NCI-H1105 treated with DMSO at 0.1 percent for 48 hours (cell line): ENCODE results near the gene SOX5.
"Not testable (repeated sequence)": the region's sequence is repeated elsewhere in the genome, so short reads cannot be mapped to it uniquely, and the experiment has no call there.

Experiments
- DNase-seq: peaks from one replicate; lab custom pipeline; 2025; lab: John Stamatoyannopoulos, UW

Gene SOX5

DNA sequence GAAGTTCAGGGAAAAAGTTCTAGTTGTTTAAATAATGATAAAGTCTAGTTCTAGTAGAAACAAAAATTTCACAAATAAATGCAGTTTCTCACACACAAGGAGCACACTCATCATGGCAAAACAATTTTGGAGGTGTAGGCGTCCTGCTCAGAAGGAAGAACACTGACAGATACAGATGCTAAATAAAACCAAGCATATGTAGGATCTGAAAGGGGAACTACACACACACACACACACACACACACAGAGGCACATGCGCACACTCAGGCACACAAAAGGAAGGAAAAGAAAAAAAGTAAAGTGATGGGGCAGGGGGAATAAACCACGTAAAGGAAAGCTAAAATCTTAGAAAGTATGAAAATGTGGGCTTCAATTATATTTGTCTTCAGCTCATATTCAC is 117.7 kb downstream of the SOX5 start:
- DNase-seq = no peak

DNA sequence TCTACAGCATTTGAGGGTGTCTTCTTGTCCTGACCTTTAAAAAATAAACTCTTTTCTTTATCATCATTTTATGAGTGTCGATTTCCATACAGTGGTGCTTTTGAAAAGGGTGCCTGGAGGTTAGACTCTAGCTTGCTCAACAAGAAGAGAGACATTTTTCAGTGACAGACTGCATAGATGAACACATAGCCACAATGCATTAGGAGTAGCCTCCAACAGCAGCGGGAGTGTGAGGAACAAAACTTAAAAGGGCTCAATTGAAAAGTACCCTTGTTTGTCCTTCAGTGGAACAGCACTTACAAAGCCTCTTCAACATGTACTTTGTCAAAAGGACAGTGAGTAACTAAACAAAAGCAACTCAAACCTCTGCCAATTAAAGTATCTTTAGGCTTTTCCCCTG is 119.3 kb downstream of the SOX5 start:
- no peak for DNase-seq

DNA sequence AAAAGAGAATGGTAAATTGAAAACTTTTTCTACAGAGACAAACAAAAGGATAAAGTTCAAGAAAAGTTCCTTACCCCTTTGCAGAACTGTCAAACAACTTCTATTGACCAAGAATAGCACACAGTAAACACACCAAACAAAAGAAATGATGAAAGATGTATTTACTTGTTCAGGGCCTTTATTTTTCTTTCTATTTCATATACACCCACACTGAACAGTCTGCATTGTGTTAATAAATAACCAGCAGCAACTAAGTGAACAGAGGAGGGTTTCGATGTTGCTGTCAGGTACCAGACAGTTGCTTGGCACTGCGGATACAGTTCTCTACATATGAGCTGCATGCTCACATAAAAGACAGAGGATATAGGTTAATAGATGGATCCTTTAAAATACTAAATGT is 122.1 kb downstream of the SOX5 start:
- DNase-seq = no peak

DNA sequence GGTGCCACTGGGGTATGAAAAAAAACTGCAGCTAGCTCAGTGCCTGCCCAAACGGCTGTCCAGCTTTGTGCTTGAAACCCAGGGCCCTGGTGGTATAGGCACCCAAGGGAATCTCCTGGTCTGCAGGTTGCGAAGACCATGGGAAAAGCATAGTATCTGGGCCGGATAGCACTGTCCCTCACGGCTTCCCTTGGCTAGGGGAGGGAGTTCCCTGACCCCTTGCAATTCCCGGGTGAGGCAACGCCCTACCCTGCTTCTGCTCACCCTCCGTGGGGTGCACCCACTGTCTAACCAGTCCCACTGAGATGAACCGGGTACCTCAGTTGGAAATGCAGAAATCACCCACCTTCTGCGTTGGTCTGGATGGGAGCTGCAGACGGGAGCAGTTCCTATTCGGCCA is 124.3 kb downstream of the SOX5 start:
- DNase-seq = not testable (repeated sequence)

DNA sequence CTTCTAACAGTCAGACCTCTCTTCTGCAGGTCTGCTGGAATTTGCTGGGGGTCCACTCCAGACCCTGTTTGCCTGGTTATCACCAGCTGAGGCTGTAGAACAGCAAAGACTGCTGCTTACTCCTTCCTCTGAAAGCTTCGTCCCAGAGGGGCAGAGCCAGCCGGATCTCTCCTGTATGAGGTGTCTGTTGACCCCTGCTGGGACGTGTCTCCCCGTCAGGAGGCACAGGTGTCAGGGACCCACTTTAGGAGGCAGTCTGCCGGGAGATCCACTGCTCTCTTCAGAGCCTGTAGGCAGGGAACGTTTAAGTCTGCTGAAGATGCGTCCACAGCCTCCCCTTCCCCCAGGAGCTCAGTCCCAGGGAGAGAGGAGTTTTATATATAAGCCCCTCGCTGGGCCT is 125.1 kb downstream of the SOX5 start:
- DNase-seq = no peak

DNA sequence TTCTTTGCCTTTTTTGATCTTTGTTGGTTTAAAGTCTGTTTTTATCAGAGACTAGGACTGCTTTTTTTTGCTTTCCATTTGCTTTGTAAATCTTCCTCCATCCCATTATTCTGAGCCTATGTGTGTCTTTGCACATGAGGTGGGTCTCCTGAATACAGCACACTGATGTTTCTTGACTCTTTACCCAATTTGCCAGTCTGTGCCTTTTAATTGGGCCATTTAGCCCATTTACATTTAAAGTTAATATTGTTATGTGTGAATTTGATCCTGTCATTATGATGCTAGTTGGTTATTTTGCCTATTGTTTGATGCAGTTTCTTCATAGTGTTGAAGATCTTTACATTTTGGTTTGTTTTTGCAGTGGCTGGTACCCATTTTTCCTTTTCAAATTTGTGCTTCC is 126.6 kb downstream of the SOX5 start:
- DNase-seq = not testable (repeated sequence)

DNA sequence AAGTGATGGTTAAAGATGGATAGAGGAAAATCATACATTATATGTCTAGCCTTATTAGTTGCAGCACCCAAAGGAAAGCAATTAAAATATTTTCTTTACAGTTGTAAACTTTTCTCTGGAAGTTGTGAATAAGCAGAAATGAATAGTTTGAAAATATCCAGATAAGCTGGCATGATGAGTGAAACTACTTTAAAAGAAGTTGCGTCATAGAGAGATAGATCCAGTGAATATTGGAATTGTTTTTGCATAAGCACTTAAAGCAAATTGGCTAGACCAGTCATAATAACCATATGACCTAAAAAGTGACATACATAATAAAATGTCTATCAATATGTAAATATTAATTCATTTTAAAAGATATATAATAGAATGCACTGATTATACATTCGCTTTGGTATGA is 132.1 kb downstream of the SOX5 start:
- no peak for DNase-seq

DNA sequence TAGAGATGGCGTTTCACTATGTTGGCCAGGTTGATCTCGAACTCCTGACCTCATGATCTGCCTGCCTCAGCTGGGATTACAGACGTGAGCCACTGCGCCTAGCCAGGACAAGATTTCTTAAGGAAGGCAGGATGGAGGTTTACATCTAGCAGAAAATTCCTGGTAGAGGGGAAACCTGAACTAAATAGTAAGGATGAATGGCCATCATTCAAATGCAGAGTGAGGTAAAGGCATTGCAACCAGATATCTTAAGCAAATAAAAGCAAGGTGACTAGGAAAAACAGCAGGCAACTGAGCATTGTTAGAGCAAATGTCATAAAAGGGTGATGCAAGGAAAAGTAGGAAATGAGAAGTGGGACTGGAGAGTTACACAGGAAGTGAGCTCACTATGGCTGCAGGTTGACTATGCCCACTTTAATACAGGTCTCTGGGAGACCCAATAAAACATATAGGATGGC is 133.0 kb downstream of the SOX5 start:
- DNase-seq = no peak

DNA sequence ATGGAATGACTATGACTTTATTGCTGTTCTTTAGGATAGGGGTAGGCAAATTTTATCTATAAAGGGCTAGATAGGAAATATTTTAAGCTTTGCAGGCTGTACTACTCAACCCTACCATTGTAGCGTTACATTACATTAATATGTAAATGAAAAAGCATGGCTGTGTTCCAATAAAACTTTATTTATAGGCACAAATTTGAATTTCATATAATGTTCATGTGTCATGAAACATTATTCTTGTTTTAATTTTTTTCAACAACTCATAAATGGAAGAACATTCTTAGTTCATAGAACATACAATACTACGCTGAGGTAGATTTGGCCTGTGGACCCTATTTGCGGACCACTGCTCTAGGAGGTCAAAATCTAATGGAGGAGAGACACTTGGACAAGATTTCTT is 133.7 kb downstream of the SOX5 start:
- DNase-seq = no peak

DNA sequence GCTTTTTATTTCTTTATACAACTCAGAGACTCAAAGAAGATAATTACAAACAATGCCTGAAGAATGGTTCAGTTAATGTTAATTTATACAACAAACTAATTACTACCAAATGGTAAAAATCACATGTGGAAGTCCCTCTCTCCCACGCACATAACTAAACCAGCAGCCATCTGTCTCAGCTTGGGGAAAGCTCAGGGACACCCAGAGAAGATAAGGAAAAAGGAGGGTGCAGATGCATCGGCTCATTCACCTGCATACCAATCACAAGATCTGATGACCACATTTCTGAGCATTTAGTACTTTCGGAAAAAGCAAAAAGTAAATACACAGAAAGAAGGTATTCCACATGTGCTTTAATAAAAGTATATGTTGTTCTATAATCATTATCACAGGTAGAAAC is 136.3 kb downstream of the SOX5 start:
- DNase-seq = no peak

DNA sequence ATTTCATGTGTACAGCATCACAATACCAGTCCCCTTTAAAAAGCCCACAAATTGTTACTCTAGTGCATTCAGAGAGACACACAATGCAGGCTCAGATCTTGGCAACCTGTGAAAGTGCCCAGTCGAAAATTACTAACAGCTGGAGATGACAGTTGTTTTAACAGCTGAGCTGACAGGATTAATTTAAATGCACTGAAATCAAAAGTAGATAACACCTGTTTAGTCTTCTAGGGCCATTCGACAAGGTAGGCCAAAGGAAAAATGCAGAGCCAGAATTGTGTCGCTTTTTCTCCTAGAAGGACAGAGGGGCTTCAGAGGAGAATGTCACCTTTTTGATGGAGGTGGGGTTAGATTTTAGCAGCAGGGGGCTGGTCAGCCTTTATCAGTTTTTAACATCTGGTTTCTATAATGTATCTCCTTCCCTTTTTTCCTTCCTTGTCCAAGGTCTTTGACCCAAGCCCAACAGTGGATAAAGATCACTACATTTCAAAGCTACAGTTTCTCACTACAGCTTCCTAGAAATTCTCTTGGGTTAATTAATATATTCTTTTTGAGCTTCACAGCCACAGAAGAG is 139.1 kb downstream of the SOX5 start:
- peak; percentile 68 for DNase-seq

DNA sequence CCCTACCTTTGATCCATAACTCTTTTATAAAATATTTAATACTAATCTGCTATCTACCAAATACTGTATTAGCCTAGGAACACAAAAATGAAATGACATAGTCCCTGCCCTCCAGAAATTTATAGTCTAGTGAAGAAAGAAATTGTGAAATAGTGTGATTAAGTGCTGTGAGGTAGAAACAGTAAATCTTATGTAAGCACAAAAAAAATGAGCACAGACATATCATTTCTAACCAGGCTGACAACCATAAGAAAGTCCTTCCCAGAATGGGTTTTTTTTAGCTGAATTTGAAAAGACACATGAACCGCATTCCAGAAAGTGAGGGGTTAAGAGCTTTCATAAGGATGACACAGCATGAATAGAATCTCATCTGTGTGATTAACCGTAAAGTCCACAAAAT is 145.9 kb downstream of the SOX5 start:
- no peak for DNase-seq

DNA sequence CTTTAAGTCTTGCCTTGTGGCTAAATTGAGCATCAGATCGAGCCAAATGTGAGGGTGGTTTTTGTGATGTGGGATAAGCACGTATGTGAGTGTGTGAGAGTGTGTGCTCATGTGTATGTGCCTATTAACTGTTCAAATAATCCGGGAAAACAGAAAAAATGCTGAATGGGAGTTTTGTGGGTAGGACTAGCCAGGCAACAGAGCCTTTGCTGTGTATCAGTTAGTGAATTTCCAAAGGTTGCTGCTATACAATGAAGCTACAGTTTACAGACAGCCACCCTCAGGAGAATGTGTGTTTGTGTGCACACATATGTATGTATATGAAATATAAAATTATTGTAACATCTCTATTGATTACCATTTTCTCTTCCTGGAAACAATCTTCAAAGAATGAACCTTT is 154.0 kb downstream of the SOX5 start:
- no peak for DNase-seq

DNA sequence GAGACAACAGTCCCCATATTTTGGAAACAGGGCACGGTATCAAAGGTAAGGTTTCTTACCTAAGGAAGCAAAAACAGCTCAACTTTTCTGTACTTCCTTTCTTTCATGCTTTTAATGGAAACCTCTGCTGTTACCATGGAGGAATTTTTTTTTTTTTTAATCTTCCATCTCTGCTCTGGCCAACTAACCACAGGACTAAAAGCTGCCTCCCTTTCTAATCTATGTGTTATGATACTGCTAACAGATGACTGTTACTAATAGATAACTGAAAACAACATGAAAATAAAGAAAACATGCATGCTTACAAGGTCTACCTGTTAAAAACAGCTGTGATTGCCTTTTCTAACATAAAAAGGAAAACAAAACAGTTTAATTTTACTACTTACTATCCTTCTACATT is 168.4 kb downstream of the SOX5 start:
- no peak for DNase-seq

DNA sequence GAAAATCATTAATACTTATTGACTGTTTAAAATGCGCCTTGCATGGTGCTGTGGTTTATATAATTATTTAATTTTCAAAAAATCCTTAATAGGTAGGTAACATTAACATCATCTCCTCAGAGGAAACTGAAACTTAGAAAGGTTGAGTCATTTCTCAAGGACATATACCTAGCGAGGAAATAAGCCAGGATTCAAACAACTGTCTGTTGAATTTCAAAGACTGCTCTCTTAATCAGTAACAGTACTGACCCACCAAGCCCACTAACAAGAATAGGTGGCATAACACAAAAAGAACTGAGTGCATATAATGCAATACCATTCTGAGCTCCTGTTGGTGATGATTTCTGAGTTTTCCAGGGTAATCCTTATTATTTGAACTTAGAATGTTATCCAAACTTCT is 174.3 kb downstream of the SOX5 start:
- DNase-seq = no peak

DNA sequence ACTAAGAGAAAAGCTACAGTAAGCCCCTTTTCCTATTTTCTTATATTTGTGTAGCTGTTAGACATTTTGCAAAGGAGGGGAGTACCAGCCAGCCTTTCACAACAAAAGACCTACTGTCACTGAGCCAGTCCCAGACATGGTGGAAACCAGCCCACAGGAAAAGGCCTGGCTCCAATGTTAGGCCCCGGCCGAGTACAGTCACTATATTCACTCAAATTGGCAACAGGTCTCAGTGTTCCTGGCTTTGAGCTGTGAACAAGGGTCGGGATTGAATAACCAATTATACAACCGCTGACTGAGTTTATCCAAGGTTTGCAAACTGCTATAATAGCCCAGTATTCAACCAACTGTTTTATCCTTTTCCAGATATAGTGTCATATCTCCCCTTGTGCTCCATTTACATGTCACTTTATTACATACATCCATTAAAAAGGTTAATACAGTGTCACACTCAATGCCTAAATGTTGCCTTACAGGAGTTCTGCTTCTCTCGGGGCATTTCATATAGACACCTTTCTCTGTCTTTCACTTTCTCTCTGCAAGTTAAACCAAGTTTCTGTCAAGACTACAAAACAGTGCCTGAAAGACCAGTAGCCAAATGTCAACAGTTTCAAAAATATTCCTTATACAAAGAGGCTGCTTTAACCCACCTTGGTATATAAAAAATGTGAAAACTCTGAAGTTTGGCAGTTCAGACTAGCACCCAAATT is 178.1 kb downstream of the SOX5 start:
- DNase-seq = no peak

DNA sequence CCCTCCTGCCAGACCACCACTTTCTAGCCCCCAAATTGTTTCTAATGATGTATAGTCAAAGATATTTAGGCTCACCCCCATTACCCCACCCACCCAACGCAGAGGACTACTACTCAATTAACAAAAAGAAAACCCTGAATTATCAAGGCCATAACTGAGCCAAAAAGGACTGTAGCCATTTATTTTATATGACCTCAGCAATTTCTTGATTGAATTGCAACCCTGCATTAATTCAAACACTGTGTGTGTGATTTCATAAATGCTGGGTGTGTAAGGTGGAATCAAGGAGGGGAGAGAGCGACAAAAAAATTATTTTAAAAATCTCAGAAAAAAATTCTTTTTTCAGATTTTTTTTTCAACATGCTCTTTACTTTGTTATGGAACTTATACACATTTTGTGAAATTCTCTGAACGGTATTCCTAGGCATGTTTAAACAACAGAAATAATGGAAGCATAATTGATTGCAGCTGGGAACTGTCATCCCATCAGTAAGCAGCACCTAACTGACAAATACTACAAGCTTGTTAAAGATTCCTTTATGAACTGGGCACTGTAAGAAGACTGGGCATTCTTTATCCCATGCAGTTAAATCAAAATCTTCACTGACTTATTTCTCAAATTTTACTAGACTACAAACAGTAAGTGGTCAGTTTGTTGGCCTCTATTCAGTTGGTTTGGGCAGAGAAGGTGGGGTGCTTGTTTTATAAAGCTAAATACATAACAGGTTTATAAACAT is 179.1 kb downstream of the SOX5 start:
- DNase-seq = no peak

DNA sequence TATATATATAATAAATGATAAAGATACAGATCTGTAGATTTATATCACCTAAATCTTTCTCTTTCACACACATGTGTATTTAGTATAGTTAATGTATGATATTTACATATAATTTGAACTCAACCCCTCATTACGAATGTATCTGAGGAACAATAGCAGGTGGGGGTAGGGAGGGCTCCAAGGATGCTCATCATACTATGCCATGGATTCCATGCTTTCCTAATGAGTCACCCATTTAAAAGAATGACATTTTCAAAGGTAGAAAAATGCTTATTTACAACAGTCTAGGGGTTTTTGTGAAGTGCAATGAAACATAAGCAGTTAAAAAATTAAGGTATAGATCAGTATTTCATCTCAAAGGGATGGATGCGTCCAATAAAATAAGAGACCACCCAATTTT is 181.6 kb downstream of the SOX5 start:
- no peak for DNase-seq

DNA sequence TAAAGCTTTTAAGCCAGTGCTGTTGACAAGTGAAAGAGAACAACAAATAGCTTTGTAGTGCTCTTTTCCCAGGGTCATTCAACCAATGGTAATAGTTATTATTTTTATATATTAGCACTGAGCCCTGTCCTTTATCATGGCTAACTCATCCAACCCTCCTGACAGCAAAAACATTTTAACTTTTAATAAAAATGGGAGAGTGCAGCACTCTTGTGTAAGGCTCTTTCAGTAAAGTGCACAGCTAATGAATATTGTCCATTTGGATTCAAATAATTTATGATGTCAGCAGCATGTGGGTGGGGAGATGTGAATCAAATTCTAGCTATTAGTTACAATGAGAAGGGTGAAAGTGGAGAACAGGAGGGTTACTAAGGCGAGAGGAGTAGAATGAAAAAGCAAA is 185.7 kb downstream of the SOX5 start:
- DNase-seq = no peak

DNA sequence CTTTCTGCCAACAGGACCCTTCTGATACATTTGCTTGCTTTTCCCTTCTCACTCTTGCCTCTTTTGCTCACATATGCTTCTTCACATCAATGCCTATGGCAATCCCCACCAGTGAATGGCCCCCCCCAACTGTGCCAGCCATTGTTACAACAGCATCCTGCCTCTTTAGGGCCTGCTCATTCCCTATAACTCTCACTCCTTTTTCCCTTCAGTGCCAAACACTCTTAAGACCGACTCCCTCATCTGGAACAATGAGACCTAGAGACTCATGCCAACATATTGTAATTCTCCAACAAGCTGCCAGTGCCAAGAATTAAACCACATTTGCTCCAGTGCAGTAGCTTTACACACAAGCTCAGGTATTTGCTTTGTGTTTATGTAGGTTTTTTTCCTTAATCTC is 189.0 kb downstream of the SOX5 start:
- DNase-seq = peak; percentile 78

DNA sequence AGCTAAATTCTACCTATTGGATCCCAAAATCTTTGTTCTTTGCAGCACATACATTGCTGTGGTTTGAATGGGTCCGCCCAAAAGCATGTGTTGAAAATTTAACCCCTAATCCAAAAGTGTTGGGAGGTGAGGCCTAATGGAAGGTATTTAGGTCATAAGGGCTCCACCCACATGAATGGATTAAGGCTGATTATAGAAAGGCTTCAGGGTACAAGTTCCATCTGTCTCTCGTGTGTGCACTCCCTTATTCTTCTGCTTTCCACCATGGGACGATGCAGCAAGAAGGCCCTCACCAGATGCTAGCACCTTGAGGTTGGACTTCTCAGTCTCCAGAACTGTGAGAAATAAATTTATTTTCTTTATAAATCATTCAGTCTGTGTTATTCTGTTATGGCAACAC is 190.9 kb downstream of the SOX5 start:
- no peak for DNase-seq

DNA sequence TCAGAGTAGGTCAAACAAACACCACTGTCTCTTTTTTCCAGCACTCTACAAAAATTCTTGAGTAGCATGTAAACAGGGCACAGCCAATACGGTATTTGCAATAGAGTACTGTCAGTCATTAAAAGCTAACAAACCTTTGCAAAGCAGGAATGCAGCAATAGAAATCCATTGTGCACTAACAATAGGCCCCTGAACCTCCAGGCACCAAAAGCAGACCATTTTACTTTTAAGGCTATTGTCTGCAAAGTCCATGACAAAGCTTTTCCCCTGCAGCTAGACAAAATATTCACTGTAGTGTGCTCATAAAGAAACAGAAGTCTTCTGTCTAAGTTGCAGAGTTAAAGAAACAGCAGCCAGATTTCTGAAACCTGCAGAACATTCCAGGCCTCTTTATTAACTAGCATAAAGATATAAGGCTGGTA is 191.9 kb downstream of the SOX5 start:
- peak; percentile 9 for DNase-seq

DNA sequence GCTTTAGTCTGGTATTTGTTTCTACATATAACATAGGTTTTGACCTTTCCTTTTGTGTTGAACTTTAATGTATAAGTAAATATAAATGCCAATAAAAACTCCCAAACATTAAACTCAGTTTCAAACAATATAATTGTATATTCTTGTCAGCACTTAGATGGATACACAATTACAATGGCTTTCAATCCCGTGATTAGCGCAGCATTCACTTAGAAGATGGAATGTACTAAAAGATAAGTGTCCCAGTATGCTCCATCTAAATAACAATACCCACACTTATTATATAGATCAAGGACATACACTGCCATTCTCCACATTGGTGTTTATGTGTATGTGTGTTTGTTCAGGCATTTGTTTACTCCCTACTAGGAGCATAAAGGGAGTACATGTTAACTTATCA is 193.1 kb downstream of the SOX5 start:
- DNase-seq = peak; percentile 37
